Loucy (cell line): ENCODE data around the gene PDE9A.

Experiments
- H2AFZ ChIP-seq: fragments of 200-600 bp; sonication (generic); 2 replicates; pipeline ENCODE4 v1.6.0; 2016; ENCODE audit warnings: antibody characterized with exemption, mild to moderate bottlenecking, low read length, moderate library complexity
- H3F3A ChIP-seq: fragments of 200-600 bp; 2 replicates; pipeline ENCODE4 v1.6.0; 2016; ENCODE audit warnings: antibody characterized with exemption, low read depth, mild to moderate bottlenecking
- H3K27me3 ChIP-seq: fragments of 200-600 bp; sonication (generic); 2 replicates; pipeline ENCODE4 v1.6.1; 2014; ENCODE audit warnings: low read length, mild to moderate bottlenecking; ENCODE audit not compliant: insufficient read depth, poor library complexity, severe bottlenecking
- H3K36me3 ChIP-seq: fragments of 200-600 bp; sonication (generic); 2 replicates; pipeline ENCODE4 v1.6.1; 2016; ENCODE audit warnings: low read length; ENCODE audit not compliant: insufficient read depth
- H3K4me1 ChIP-seq: fragments of 200-600 bp; sonication (generic); 2 replicates; pipeline ENCODE4 v1.5.1; 2014; ENCODE audit warnings: low read length, mild to moderate bottlenecking; ENCODE audit not compliant: insufficient read depth, poor library complexity, severe bottlenecking
- H3K4me2 ChIP-seq: fragments of 200-600 bp; sonication (generic); 2 replicates; pipeline ENCODE4 v1.6.0; 2014; ENCODE audit warnings: antibody characterized with exemption, low read length, low read depth, mild to moderate bottlenecking; ENCODE audit not compliant: poor library complexity, severe bottlenecking
- H3K4me3 ChIP-seq: fragments of 200-600 bp; sonication (generic); 2 replicates; pipeline ENCODE4 v1.5.1; 2014; ENCODE audit warnings: low read length, mild to moderate bottlenecking, mixed read lengths; ENCODE audit not compliant: poor library complexity, severe bottlenecking
- H3K79me2 ChIP-seq: fragments of 200-600 bp; sonication (generic); 2 replicates; pipeline ENCODE4 v1.6.1; 2014; ENCODE audit warnings: low read length; ENCODE audit not compliant: insufficient read depth
- H3K9ac ChIP-seq: fragments of 200-600 bp; sonication (generic); 2 replicates; pipeline ENCODE4 v1.6.0; 2014; ENCODE audit warnings: mild to moderate bottlenecking, low read depth, low read length, moderate library complexity; ENCODE audit not compliant: poor library complexity, severe bottlenecking
- H3K9me2 ChIP-seq: fragments of 200-600 bp; sonication (generic); replicated peaks from 2 replicates; pipeline ENCODE4 v1.6.1; 2016; ENCODE audit warnings: low read depth, low read length, mixed read lengths
- H3K9me3 ChIP-seq: fragments of 200-600 bp; sonication (generic); 2 replicates; pipeline ENCODE4 v1.6.1; 2014; ENCODE audit warnings: mild to moderate bottlenecking, antibody characterized with exemption, low read length, low read depth; ENCODE audit not compliant: insufficient read depth
- H4K20me1 ChIP-seq: fragments of 200-600 bp; sonication (generic); 2 replicates; pipeline ENCODE4 v1.6.0; 2014; ENCODE audit warnings: antibody characterized with exemption, low read length, mild to moderate bottlenecking; ENCODE audit not compliant: insufficient read depth, poor library complexity, severe bottlenecking
- EZH2phosphoT487 ChIP-seq: fragments of 200-600 bp; IDR thresholded peaks from 2 replicates; pipeline ENCODE4 v1.6.1; 2018; ENCODE audit warnings: antibody characterized with exemption, mild to moderate bottlenecking, moderate library complexity, borderline replicate concordance
- TF ChIP-seq, protein P1 (sequence below): fragments of 200-600 bp; sonication (generic); conservative IDR thresholded peaks from 2 replicates; pipeline ENCODE4 v1.5.1; 2014; ENCODE audit warnings: mild to moderate bottlenecking, antibody characterized with exemption, low read length

Gene PDE9A

DNA sequence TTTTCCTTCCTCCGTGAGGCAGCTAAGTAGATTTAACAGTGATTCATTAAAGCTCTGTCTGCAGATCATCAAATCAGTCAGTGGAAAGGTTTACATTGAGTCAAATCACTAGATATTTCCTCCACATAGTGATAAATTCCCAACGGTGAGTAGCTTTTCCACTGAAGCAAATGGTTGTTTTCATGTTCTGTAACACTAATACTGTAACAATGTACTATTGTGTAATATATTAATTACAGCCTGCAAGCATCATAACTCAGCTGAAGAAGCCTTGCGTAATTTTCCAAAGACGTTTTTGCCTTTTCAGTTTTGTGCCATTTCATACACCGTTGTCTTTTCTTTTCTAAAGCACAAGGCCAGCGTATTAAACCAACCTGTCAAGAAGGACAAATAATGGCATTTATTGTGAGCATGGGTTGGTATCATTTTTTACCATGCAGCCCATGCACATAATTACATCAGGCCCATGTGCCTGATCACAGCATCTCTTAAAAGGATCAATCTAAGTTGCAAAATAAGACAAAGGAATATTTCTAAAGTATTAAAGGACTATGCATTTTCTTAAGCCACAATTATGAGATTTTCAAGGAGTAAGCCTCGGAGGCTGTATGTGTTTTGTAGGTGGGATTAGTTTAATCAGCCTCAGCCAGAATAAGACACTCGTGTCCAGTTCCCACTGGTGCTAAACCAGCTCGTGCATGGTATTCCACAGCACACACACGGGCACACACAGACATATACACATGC is 16.7 kb upstream of the PDE9A start:
- no peak overlapping the region for H3K4me2 ChIP-seq
- no peaks in the 10 kb centered on the region for H3K9me3 ChIP-seq
- no peaks in the 10 kb centered on the region for H3K36me3 ChIP-seq
- H3F3A ChIP-seq = no peaks in the 10 kb centered on the region
- H3K27me3 ChIP-seq = no peaks in the 10 kb centered on the region
- no peak overlapping the region for H3K9ac ChIP-seq
- no peaks in the 10 kb centered on the region for H3K9me2 ChIP-seq
- no peaks in the 10 kb centered on the region for H3K79me2 ChIP-seq
- no peaks in the 10 kb centered on the region for H3K4me1 ChIP-seq
- no peak overlapping the region for H3K4me3 ChIP-seq
- TF ChIP-seq EZH2phosphoT487 = no peak
- TF ChIP-seq, protein P1, sequence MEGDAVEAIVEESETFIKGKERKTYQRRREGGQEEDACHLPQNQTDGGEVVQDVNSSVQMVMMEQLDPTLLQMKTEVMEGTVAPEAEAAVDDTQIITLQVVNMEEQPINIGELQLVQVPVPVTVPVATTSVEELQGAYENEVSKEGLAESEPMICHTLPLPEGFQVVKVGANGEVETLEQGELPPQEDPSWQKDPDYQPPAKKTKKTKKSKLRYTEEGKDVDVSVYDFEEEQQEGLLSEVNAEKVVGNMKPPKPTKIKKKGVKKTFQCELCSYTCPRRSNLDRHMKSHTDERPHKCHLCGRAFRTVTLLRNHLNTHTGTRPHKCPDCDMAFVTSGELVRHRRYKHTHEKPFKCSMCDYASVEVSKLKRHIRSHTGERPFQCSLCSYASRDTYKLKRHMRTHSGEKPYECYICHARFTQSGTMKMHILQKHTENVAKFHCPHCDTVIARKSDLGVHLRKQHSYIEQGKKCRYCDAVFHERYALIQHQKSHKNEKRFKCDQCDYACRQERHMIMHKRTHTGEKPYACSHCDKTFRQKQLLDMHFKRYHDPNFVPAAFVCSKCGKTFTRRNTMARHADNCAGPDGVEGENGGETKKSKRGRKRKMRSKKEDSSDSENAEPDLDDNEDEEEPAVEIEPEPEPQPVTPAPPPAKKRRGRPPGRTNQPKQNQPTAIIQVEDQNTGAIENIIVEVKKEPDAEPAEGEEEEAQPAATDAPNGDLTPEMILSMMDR = no peak
- H2AFZ ChIP-seq = no peak overlapping the region
- H4K20me1 ChIP-seq = no peaks in the 10 kb centered on the region

DNA sequence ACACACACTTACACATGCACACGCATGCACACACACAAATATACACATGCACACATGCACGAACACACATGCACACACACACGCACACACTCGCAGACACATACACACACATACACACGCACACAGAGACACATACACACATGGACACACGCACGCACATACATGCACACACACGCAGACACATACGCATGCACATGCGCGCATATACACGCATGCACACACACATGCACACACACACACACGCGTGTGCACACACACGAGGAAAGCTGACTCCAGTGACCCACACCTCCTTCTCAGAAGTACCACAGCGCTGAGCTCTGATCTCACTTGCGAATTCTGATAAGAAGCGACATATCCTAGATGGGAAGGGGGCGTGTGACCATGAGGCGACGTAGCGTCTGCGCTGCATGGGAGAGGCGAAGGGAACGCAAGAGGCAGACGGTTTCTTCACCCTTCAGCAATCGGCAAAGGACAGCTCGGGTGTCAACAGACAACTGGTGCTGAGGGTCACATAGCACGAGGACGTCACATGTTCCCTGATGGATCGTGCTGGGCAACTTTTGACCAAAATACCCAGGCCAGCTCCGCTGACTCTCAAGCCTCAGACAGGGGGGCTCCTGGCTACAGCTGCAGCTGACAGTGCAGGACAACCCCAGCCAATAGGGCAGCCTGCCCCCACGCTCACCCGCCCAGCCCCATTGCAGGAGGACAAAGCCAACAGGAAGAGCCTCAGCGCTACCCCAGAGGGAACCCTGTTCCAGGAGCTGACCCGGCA is 16.0 kb upstream of the PDE9A start:
- Histone ChIP-seq H2AFZ (no peak overlapping the region), H3K9ac (no peak overlapping the region), H3K36me3 (no peaks in the 10 kb centered on the region), H3K9me3 (no peaks in the 10 kb centered on the region), H3K4me3 (no peak overlapping the region), H3K27me3 (no peaks in the 10 kb centered on the region), H3K9me2 (no peaks in the 10 kb centered on the region), H3F3A (no peaks in the 10 kb centered on the region), H4K20me1 (no peaks in the 10 kb centered on the region), H3K4me2 (no peak overlapping the region), H3K79me2 (no peaks in the 10 kb centered on the region), H3K4me1 (no peaks in the 10 kb centered on the region)
- no peak for TF ChIP-seq EZH2phosphoT487
- TF ChIP-seq, protein P1 = no peak

DNA sequence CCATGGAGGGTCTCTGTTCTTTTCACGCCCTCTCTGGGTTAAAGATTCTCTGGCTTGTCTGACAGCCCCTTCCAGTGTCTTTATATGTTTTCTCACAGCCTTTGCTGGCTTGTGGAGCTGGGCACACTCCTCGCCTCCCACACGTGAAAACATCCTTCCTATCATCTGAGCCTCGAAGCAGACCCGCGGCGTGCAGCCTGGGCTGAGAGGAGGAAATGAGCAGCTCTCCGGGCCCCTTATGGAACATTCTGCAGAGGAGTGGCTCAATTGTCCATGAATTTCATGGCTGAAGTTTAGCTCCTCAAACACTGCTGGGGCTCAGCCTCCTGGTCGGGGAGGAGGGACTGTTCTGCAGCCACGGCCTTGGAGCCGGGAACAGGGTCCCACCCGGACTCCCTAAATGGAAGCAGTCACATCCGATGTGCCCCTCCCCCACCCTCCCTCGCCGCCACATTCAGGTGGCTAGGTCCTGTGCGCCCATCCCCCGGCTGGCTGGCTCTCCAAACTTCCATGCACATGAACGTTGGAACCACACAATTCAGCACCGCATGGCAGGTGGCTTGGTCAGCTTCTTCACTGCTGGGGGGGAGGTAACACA is 15.1 kb upstream of the PDE9A start:
- TF ChIP-seq, protein P1 = no peak
- H3K4me3 ChIP-seq = no peak overlapping the region

More for the DNA sequence above, 15.1 kb upstream of the PDE9A start:
- Histone ChIP-seq H3K36me3 (no peaks in the 10 kb centered on the region), H3K27me3 (no peaks in the 10 kb centered on the region), H3K4me2 (no peak overlapping the region), H3K9me2 (no peaks in the 10 kb centered on the region), H3F3A (no peaks in the 10 kb centered on the region), H3K9ac (no peak overlapping the region), H3K9me3 (no peaks in the 10 kb centered on the region), H2AFZ (no peak overlapping the region), H4K20me1 (no peaks in the 10 kb centered on the region), H3K79me2 (no peaks in the 10 kb centered on the region), H3K4me1 (no peaks in the 10 kb centered on the region)
